Central memory CD8-positive, alpha-beta T cell (primary cell): Measurements from ENCODE around the gene MARCHF6.
"Not testable (repeated sequence)": the region's sequence is repeated elsewhere in the genome, so short reads cannot be mapped to it uniquely, and the experiment has no call there.

Experiments
- ATAC-seq: fragments of 150-1000 bp; cut with Tn5 transposase; replicated peaks from 2 replicates; pipeline ENCODE4 v1.10.0; 2022; ENCODE audit warnings: mild to moderate bottlenecking, moderate FRiP score, moderate number of reproducible peaks; ENCODE audit not compliant: poor library complexity, severe bottlenecking; ENCODE audit errors: extremely low read depth
- DNase-seq, 2 donors: peaks; one replicate each; pipeline ENCODE4 v3.0.0; 2021; ENCODE audit warnings: low spot score in 2 of 2
- H3K27ac Mint-ChIP-seq: one replicate; pipeline ENCODE4 v1.8.0; 2022; ENCODE audit warnings: low read depth, mild to moderate bottlenecking, moderate library complexity, mixed read lengths
- H3K27me3 Mint-ChIP-seq: one replicate; pipeline ENCODE4 v1.8.0; 2022; ENCODE audit warnings: mixed read lengths
- H3K36me3 Mint-ChIP-seq: one replicate; pipeline ENCODE4 v1.8.0; 2022; ENCODE audit warnings: mild to moderate bottlenecking, moderate library complexity, mixed read lengths; ENCODE audit not compliant: insufficient read depth
- H3K4me1 Mint-ChIP-seq: one replicate; pipeline ENCODE4 v1.8.0; 2022; ENCODE audit warnings: mixed read lengths
- H3K4me3 Mint-ChIP-seq: one replicate; pipeline ENCODE4 v1.8.0; 2022; ENCODE audit warnings: mild to moderate bottlenecking, moderate library complexity, mixed read lengths
- H3K9me3 Mint-ChIP-seq: one replicate; pipeline ENCODE4 v1.8.0; 2022; ENCODE audit warnings: mixed read lengths

MARCHF6 gene

DNA sequence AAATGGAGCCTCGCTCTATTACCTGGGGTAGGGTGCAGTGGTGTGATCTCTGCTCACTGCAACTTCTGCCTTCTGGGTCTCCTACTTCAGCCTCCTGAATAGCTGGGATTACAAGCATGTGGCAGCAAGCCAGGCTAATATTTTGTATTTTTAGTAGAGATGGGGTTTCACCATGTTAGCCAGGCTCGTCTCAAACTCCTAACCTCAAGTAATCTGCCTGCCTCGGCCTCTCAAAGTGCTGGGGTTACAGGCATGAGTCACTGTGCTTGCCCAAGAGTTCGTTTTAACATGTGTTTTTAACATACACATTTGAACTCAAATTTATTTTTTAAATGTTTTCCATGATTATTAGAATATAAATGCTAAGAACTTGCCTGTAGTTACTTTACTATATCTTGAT, 34.2 kb downstream of the MARCHF6 start:
- no peak for ATAC-seq
- no peaks in the 10 kb centered on the region for H3K9me3 Mint-ChIP-seq
- no peak for DNase-seq
- H3K27me3 Mint-ChIP-seq, result no peaks in the 10 kb centered on the region
- H3K4me1 Mint-ChIP-seq, result peaks cover 20% of the 10 kb centered on the region
- H3K36me3 Mint-ChIP-seq, result peaks cover 54% of the 10 kb centered on the region
- H3K4me3 Mint-ChIP-seq, result no peak overlapping the region
- no peak overlapping the region for H3K27ac Mint-ChIP-seq

DNA sequence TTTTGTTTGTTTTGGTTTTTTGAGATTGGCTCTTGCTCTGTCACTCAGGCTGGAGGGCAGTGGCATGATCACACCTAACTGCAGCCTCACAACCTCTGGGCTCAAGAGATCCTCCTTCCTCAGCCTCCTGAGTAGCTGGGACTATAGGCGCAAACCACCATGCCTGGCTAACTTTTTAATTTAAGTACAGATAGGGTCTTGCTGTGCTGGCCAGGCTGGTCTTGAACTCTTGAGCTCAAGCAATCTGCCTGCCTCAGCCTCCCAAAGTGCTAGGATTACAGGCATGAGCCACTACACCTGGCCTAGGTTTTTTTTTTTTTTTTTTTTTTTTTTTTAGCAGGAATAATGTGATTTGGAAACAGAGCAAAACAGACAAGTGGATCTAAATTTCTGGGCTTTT, 37.6 kb downstream of the MARCHF6 start:
- H3K9me3 Mint-ChIP-seq, result no peaks in the 10 kb centered on the region
- no peak for ATAC-seq
- no peak overlapping the region for H3K4me3 Mint-ChIP-seq
- peaks cover 4% of the 10 kb centered on the region for H3K4me1 Mint-ChIP-seq
- H3K27ac Mint-ChIP-seq, result no peak overlapping the region
- no peak for DNase-seq
- no peaks in the 10 kb centered on the region for H3K27me3 Mint-ChIP-seq
- peaks cover 67% of the 10 kb centered on the region for H3K36me3 Mint-ChIP-seq

DNA sequence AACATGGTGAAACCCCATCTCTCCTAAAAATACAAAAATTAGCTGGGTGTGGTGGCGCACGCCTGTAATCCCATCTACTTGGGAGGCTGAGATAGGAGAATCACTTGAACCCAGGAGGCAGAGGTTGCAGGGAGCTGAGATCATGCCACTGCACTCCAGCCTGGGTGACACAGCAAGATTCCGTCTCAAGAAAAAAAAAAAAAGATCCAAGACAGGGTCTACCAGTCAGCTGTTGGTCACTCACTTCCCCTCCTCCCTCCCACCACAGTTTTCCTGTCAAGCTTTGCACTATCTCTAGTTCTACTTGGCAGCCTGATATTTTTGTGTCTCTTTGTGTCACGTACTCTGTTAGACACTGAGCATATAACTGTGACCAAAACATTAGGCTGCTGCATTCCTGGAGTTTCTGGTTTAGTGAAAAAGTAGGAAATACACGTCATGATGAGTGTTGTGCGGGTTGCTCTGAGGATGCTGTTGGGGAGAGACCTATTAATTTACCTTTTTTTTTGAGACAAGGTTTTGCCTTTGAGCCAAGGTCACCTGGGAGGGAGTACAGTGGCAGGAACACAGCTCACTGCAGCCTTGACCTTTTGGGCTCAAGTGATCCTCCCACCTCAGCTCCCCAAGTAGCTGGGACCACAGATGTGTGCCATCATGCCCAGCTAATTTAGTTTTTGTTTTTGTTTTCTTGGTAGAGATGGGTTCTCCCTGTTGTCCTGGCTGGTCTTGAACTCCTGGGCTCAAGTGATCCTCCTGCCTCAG, 39.3 kb downstream of the MARCHF6 start:
- peak overlapping the region; percentile 41 for H3K27ac Mint-ChIP-seq
- not testable (repeated sequence) for ATAC-seq, H3K4me3 Mint-ChIP-seq, H3K9me3 Mint-ChIP-seq, DNase-seq, H3K27me3 Mint-ChIP-seq
- peaks cover 10% of the 10 kb centered on the region for H3K4me1 Mint-ChIP-seq
- H3K36me3 Mint-ChIP-seq, result peaks cover 71% of the 10 kb centered on the region

DNA sequence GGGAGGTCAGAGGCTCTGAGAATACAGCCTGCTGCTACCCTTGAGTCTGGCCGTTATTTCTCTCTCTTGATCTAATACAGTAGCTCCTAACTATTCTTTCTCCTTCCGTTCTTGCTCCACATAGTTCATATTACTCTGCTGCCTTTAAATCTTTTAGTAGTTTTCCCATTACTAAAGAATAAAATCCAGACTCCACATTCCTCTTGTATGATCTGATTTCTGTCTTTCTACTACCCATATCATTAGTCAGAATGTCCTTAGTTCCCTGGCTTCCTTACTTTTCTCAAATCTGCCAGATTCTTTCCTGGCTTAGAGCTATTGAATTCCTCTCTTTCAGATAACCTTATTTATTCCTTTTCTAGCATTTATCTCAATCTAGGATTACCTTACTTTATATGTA, 40.0 kb downstream of the MARCHF6 start:
- ATAC-seq, result no peak
- Mint-ChIP-seq H3K9me3 (no peaks in the 10 kb centered on the region), H3K27ac (no peak overlapping the region), H3K36me3 (peaks cover 70% of the 10 kb centered on the region), H3K4me3 (no peak overlapping the region), H3K4me1 (peaks cover 9% of the 10 kb centered on the region), H3K27me3 (no peaks in the 10 kb centered on the region)
- DNase-seq, result no peak

DNA sequence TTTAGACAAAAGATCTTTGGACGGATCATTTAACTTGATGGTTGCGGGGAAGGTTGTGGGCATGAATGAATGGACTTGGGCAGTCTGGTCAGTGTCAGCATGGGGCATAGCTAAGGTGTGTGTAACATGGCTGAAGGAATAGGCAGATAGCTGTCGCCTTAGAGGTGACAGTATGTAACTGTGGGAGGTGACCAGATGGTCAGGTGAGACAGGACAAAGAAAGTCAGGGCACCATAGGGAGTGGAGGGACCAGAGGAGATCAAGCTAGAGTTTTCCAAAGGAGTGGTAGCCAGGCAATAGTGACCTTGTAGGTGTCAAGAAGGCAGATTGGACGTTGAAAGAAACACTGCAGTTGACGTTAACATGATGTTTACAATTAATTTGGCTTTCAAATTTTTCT, 43.1 kb downstream of the MARCHF6 start:
- Mint-ChIP-seq H3K27me3 (no peaks in the 10 kb centered on the region), H3K36me3 (peaks cover 62% of the 10 kb centered on the region), H3K27ac (peak overlapping the region; percentile 2), H3K4me1 (peaks cover 10% of the 10 kb centered on the region), H3K9me3 (no peaks in the 10 kb centered on the region), H3K4me3 (no peak overlapping the region)
- ATAC-seq, result no peak
- DNase-seq, result no peak

DNA sequence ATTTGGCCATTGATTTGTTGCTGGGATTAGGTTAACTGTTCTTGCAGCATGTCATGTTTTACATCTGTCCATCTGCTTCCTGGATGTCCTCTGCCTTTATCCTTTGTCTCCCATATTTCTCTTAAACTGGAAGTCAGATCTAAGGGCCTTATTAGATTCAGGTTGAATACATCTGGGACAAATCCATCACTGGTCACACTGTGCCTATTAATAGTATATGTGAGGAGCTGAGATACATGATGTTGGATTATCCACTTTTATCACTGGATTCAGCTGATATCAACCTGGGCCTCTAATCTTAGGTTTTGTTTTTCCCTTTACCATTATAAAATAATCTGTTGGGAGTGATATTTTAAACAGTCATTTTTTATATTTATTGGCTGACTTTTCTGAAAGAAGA, 46.3 kb downstream of the MARCHF6 start:
- no peak for ATAC-seq
- peak overlapping the region; percentile 3 for H3K27ac Mint-ChIP-seq
- no peak for DNase-seq
- no peaks in the 10 kb centered on the region for H3K27me3 Mint-ChIP-seq
- H3K9me3 Mint-ChIP-seq, result no peaks in the 10 kb centered on the region
- H3K36me3 Mint-ChIP-seq, result peaks cover 59% of the 10 kb centered on the region
- H3K4me1 Mint-ChIP-seq, result peaks cover 10% of the 10 kb centered on the region
- no peak overlapping the region for H3K4me3 Mint-ChIP-seq

DNA sequence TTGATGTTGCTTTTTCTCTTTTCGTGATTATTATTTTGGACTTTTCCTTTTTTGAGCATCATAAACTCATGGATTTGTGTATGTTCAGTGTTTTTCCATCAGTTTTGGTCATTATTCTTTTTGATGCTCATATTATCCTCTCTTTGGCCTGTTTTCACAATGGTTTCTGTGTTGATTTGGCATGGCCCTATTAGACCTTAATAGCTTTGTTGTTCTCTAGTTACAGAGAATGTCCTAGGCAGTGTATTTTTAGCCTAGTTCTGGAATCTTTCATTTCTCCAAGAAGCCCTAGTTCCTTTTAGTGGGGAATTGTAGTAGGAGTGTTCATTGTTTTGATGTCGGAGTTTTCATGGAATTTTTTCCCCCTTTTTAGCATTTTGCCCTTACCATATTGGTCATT, 46.9 kb downstream of the MARCHF6 start:
- peak overlapping the region; percentile 3 for H3K27ac Mint-ChIP-seq
- no peaks in the 10 kb centered on the region for H3K9me3 Mint-ChIP-seq
- no peak for ATAC-seq
- H3K4me1 Mint-ChIP-seq, result peaks cover 10% of the 10 kb centered on the region
- H3K27me3 Mint-ChIP-seq, result no peaks in the 10 kb centered on the region
- no peak for DNase-seq
- H3K36me3 Mint-ChIP-seq, result peaks cover 58% of the 10 kb centered on the region
- no peak overlapping the region for H3K4me3 Mint-ChIP-seq

DNA sequence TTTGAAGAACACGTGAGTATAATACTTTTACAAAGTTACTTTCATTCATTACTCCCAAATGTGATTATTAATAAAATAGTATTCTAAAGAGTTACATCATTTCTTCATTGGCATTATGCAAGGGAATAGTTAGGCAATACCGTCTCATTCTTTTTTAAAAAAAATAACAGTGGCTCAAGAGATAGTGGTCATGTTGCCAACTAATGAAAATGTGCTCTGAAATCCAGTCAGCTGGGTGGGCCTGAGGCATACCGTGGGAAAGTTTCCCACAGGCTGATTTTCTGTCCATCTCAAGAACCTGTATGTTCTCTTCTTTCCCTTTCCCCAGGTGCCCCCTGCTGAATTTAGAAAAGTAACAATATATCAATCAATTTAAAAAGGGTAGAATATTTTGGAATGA, 47.3 kb downstream of the MARCHF6 start:
- H3K27me3 Mint-ChIP-seq, result no peaks in the 10 kb centered on the region
- ATAC-seq, result no peak
- H3K27ac Mint-ChIP-seq, result no peak overlapping the region
- no peak overlapping the region for H3K4me3 Mint-ChIP-seq
- H3K9me3 Mint-ChIP-seq, result no peaks in the 10 kb centered on the region
- peaks cover 56% of the 10 kb centered on the region for H3K36me3 Mint-ChIP-seq
- DNase-seq, result no peak
- H3K4me1 Mint-ChIP-seq, result peaks cover 10% of the 10 kb centered on the region

DNA sequence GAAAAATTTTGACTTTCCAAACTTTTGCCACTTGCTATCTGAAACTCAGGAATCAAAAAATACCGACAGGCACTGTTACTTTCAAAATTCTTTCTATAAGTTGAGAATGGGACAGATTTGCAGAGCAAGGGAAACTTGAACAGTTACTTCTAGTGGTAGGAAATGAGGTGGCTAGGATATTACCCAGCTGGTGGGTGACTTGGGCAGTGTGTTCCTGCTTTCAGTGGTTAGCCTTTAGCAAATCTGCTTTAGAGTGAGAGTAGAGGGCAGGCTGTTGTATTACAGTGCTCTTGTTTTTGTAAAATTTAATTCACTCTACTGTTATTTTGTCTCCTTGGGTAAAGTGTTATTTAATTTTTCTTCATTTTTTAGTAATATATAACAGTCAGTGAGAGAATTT, 48.0 kb downstream of the MARCHF6 start:
- Mint-ChIP-seq H3K27ac (no peak overlapping the region), H3K4me1 (peaks cover 7% of the 10 kb centered on the region), H3K36me3 (peaks cover 56% of the 10 kb centered on the region), H3K4me3 (no peak overlapping the region), H3K27me3 (no peaks in the 10 kb centered on the region), H3K9me3 (no peaks in the 10 kb centered on the region)
- DNase-seq, result no peak
- ATAC-seq, result no peak
